ENCODE results near the gene GALNT10. TPM values are rescaled to one million over a fixed set of nuclear protein-coding genes. Genes with fewer than 3 reads are reported as not detected.

The GALNT10 gene
- total RNA-seq, 1 donor from 2014 or later: 4.8 TPM

DNA sequence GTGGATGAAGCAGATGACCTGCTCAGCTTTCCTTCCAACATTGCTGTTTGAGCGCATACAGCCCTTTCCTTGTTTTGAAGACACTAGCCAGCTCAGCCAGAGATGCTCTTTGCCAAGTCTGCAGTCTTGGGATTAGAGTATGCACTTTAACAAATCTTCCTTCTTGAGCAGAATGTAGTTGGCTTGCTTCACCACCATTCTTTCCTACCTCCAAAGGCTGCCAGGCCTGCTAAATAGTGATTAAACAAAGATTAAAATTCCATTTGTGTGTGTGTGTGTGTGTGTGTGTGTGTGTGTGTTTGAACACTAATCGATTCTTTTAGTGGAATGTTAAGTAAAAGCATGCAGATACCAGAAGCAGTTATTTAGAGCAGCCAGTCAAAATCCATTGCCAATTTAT is 97.6 kb downstream of the GALNT10 start:
- Mint-ChIP-seq H3K27me3 (ENCODE audit: unreplicated experiment) (peaks cover 1% of the 10 kb centered on the region), H3K9me3 (ENCODE audit: unreplicated experiment) (no peaks in the 10 kb centered on the region), H3K4me3 (ENCODE audit: unreplicated experiment) (no peak overlapping the region), H3K4me1 (ENCODE audit: low read depth, unreplicated experiment) (peaks cover 11% of the 10 kb centered on the region), H3K27ac (ENCODE audit: unreplicated experiment) (no peak overlapping the region), H3K36me3 (ENCODE audit: unreplicated experiment) (no peaks in the 10 kb centered on the region)
- TF ChIP-seq CTCF (IDR thresholded peaks at IDR 0.05; ENCODE audit: partially characterized antibody, unreplicated experiment): no peak
- no peak for DNase-seq

DNA sequence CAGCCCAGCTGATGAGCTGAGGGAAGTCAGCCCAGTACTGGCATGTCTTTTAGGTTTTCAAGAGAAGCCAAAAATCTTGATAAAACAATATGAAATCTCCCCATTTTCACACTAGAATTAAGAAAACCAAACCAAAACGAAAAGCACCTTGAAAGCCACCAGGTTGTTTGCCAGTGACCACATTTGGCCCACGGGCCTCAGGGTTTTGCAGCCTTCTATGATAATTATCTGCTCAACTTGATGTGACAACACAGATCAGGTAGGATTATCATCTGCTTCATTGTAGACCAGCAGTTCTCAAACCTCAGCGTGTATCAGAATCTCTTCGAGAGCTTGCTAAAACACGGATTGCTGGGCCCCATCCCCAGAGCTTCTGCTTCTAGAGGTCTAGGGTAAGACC is 101.4 kb downstream of the GALNT10 start:
- DNase-seq: no peak
- Mint-ChIP-seq H3K27me3 (ENCODE audit: unreplicated experiment) (peaks cover 4% of the 10 kb centered on the region), H3K36me3 (ENCODE audit: unreplicated experiment) (no peaks in the 10 kb centered on the region), H3K4me3 (ENCODE audit: unreplicated experiment) (no peak overlapping the region), H3K4me1 (ENCODE audit: low read depth, unreplicated experiment) (peaks cover 2% of the 10 kb centered on the region), H3K9me3 (ENCODE audit: unreplicated experiment) (no peaks in the 10 kb centered on the region), H3K27ac (ENCODE audit: unreplicated experiment) (no peak overlapping the region)
- no peak for TF ChIP-seq CTCF (IDR thresholded peaks at IDR 0.05; ENCODE audit: partially characterized antibody, unreplicated experiment)

DNA sequence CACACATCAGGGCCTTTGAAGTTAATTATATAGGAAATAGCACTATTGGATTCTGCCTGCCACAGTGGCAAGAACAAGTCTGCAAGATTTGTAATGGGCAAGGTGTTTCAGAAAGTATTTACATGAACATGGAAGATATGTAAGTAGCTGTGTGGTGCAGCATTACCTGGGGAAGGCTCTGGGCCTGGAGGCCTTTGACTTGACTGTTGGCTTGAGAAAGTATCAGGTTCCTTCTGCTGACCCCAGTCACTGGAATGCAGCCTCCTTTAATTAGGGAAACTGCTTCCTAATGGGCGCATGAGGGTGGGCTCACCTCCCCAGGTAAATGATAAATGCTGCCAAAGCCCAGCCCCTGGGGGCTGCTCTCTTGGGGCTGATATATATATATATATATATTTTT is 102.7 kb downstream of the GALNT10 start:
- Mint-ChIP-seq H3K9me3 (ENCODE audit: unreplicated experiment) (no peaks in the 10 kb centered on the region), H3K36me3 (ENCODE audit: unreplicated experiment) (no peaks in the 10 kb centered on the region), H3K27ac (ENCODE audit: unreplicated experiment) (no peak overlapping the region), H3K27me3 (ENCODE audit: unreplicated experiment) (peaks cover 3% of the 10 kb centered on the region), H3K4me1 (ENCODE audit: low read depth, unreplicated experiment) (no peaks in the 10 kb centered on the region), H3K4me3 (ENCODE audit: unreplicated experiment) (no peak overlapping the region)
- no peak for TF ChIP-seq CTCF (IDR thresholded peaks at IDR 0.05; ENCODE audit: partially characterized antibody, unreplicated experiment)
- no peak for DNase-seq

- Mint-ChIP-seq H3K27ac (ENCODE audit: unreplicated experiment) (no peak overlapping the region), H3K4me3 (ENCODE audit: unreplicated experiment) (no peak overlapping the region), H3K9me3 (ENCODE audit: unreplicated experiment) (no peaks in the 10 kb centered on the region), H3K4me1 (ENCODE audit: low read depth, unreplicated experiment) (no peaks in the 10 kb centered on the region), H3K27me3 (ENCODE audit: unreplicated experiment) (peaks cover 3% of the 10 kb centered on the region), H3K36me3 (ENCODE audit: unreplicated experiment) (no peaks in the 10 kb centered on the region)
- no peak for DNase-seq
- TF ChIP-seq CTCF (IDR thresholded peaks at IDR 0.05; ENCODE audit: partially characterized antibody, unreplicated experiment): no peak
Measured at GRCh38 chr5:154295551-154295950, 105.0 kb downstream of the GALNT10 start.

GRCh38 chr5:154296525-154297159 is 106.1 kb downstream of the GALNT10 start:
- Mint-ChIP-seq H3K27me3 (ENCODE audit: unreplicated experiment) (peaks cover 3% of the 10 kb centered on the region), H3K27ac (ENCODE audit: unreplicated experiment) (no peak overlapping the region), H3K36me3 (ENCODE audit: unreplicated experiment) (no peaks in the 10 kb centered on the region), H3K4me1 (ENCODE audit: low read depth, unreplicated experiment) (no peaks in the 10 kb centered on the region), H3K9me3 (ENCODE audit: unreplicated experiment) (no peaks in the 10 kb centered on the region), H3K4me3 (ENCODE audit: unreplicated experiment) (no peak overlapping the region)
- DNase-seq: no peak
- TF ChIP-seq CTCF (IDR thresholded peaks at IDR 0.05; ENCODE audit: partially characterized antibody, unreplicated experiment): no peak
